Measurements from ENCODE around the gene TAF11L12.
"Not testable (repeated sequence)": the region's sequence is repeated elsewhere in the genome, so short reads cannot be mapped to it uniquely, and the experiment has no call there.

Gene TAF11L12

DNA sequence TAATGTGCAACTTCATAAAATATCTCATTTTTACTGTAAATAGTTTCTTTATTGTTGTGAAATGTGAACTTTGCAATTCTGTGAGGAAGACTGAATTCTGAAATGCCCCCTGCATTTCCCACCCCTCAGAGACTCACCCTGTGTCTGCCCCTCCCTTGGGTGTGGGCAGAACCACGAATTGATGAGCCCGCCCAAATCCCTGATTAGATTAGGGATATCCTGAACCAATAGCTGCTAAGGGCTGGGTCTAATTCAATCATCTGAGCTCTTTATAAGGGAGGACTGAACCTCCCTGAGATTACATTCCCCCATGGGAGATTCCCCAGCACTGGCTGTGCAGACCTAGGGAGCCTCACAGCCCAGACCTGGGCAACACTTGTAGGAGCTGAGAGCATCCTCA is at the start of gene TAF11L12:
TSS of gene TAF11L12 (plus strand) at position 301 of the 400 bp plus-strand sequence.
- not testable (repeated sequence) for H3K4me3 ChIP-seq (ENCODE audit: low read length); H3K27ac ChIP-seq (ENCODE audit: low read depth, low read length); H3K9me3 ChIP-seq (ENCODE audit: control insufficient read depth, insufficient read depth, low read length); H3K79me2 ChIP-seq (ENCODE audit: control insufficient read depth, low read length); H3F3A ChIP-seq (ENCODE audit: control insufficient read depth, insufficient read depth); H3K36me3 ChIP-seq (ENCODE audit: control insufficient read depth, low read length); H3K4me1 ChIP-seq (ENCODE audit: control insufficient read depth, low read length); H3K27me3 ChIP-seq (ENCODE audit: control insufficient read depth, low read length); H3K9me2 ChIP-seq (replicated peaks; ENCODE audit: control insufficient read depth, low read length); H3K4me2 ChIP-seq (ENCODE audit: low read length); H4K20me1 ChIP-seq (ENCODE audit: control insufficient read depth, insufficient read depth, low read depth, low read length)

DNA sequence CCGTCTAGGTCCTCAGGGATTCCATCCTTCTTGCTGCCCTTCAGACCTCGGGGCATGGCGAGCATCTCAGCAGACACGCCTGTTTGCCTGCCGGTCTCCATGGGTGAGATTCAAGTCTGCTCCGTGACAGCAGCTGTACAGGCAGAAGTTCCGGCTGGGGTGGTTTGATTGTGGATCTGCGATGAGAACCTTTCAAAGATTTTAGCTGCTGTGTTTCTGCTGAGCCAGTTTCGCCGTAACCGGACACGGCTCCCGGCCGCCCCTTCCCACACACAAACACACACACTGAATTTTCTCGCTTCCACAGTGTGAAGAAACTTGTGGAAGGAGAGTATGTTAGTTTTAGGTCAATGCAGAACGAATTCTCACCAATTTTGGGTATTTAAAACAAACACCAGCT is 24.5 kb upstream of the TAF11L12 start, which contains the start of gene TAF11L7:
TSS of gene TAF11L7 (minus strand) at position 101 of the 400 bp plus-strand sequence.
- H3K27me3 ChIP-seq (ENCODE audit: control insufficient read depth, low read length); H3K27ac ChIP-seq (ENCODE audit: low read depth, low read length); H3K4me1 ChIP-seq (ENCODE audit: control insufficient read depth, low read length); H3K4me2 ChIP-seq (ENCODE audit: low read length); H3K36me3 ChIP-seq (ENCODE audit: control insufficient read depth, low read length); H3K4me3 ChIP-seq (ENCODE audit: low read length); H3K9me2 ChIP-seq (replicated peaks; ENCODE audit: control insufficient read depth, low read length); H3K9me3 ChIP-seq (ENCODE audit: control insufficient read depth, insufficient read depth, low read length); H3F3A ChIP-seq (ENCODE audit: control insufficient read depth, insufficient read depth); H4K20me1 ChIP-seq (ENCODE audit: control insufficient read depth, insufficient read depth, low read depth, low read length); H3K79me2 ChIP-seq (ENCODE audit: control insufficient read depth, low read length): not testable (repeated sequence)

DNA sequence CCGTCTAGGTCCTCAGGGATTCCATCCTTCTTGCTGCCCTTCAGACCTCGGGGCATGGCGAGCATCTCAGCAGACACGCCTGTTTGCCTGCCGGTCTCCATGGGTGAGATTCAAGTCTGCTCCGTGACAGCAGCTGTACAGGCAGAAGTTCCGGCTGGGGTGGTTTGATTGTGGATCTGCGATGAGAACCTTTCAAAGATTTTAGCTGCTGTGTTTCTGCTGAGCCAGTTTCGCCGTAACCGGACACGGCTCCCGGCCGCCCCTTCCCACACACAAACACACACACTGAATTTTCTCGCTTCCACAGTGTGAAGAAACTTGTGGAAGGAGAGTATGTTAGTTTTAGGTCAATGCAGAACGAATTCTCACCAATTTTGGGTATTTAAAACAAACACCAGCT is 19.3 kb upstream of the TAF11L12 start, which contains the start of gene TAF11L8:
TSS of gene TAF11L8 (minus strand) at position 101 of the 400 bp plus-strand sequence.
- not testable (repeated sequence) for H3K9me3 ChIP-seq (ENCODE audit: control insufficient read depth, insufficient read depth, low read length); H3K9me2 ChIP-seq (replicated peaks; ENCODE audit: control insufficient read depth, low read length); H4K20me1 ChIP-seq (ENCODE audit: control insufficient read depth, insufficient read depth, low read depth, low read length); H3K27ac ChIP-seq (ENCODE audit: low read depth, low read length); H3K79me2 ChIP-seq (ENCODE audit: control insufficient read depth, low read length); H3K27me3 ChIP-seq (ENCODE audit: control insufficient read depth, low read length); H3K4me3 ChIP-seq (ENCODE audit: low read length); H3F3A ChIP-seq (ENCODE audit: control insufficient read depth, insufficient read depth); H3K36me3 ChIP-seq (ENCODE audit: control insufficient read depth, low read length); H3K4me2 ChIP-seq (ENCODE audit: low read length); H3K4me1 ChIP-seq (ENCODE audit: control insufficient read depth, low read length)

DNA sequence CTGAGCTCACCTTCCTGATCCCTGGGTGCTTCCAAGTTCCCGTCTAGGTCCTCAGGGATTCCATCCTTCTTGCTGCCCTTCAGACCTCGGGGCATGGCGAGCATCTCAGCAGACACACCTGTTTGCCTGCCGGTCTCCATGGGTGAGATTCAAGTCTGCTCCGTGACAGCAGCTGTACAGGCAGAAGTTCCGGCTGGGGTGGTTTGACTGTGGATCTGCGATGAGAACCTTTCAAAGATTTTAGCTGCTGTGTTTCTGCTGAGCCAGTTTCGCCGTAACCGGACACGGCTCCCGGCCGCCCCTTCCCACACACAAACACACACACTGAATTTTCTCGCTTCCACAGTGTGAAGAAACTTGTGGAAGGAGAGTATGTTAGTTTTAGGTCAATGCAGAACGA is 15.9 kb upstream of the TAF11L12 start, which contains the start of gene TAF11L9:
TSS of gene TAF11L9 (minus strand) at position 140 of the 400 bp plus-strand sequence.
- H3K4me3 ChIP-seq (ENCODE audit: low read length); H3K27me3 ChIP-seq (ENCODE audit: control insufficient read depth, low read length); H3K27ac ChIP-seq (ENCODE audit: low read depth, low read length); H3K9me2 ChIP-seq (replicated peaks; ENCODE audit: control insufficient read depth, low read length); H4K20me1 ChIP-seq (ENCODE audit: control insufficient read depth, insufficient read depth, low read depth, low read length); H3K79me2 ChIP-seq (ENCODE audit: control insufficient read depth, low read length); H3K4me1 ChIP-seq (ENCODE audit: control insufficient read depth, low read length); H3F3A ChIP-seq (ENCODE audit: control insufficient read depth, insufficient read depth); H3K4me2 ChIP-seq (ENCODE audit: low read length); H3K36me3 ChIP-seq (ENCODE audit: control insufficient read depth, low read length); H3K9me3 ChIP-seq (ENCODE audit: control insufficient read depth, insufficient read depth, low read length): not testable (repeated sequence)

DNA sequence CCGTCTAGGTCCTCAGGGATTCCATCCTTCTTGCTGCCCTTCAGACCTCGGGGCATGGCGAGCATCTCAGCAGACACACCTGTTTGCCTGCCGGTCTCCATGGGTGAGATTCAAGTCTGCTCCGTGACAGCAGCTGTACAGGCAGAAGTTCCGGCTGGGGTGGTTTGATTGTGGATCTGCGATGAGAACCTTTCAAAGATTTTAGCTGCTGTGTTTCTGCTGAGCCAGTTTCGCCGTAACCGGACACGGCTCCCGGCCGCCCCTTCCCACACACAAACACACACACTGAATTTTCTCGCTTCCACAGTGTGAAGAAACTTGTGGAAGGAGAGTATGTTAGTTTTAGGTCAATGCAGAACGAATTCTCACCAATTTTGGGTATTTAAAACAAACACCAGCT is 12.5 kb upstream of the TAF11L12 start, which contains the start of gene TAF11L10:
TSS of gene TAF11L10 (minus strand) at position 101 of the 400 bp plus-strand sequence.
- not testable (repeated sequence) for H4K20me1 ChIP-seq (ENCODE audit: control insufficient read depth, insufficient read depth, low read depth, low read length); H3K9me3 ChIP-seq (ENCODE audit: control insufficient read depth, insufficient read depth, low read length); H3F3A ChIP-seq (ENCODE audit: control insufficient read depth, insufficient read depth); H3K36me3 ChIP-seq (ENCODE audit: control insufficient read depth, low read length); H3K4me1 ChIP-seq (ENCODE audit: control insufficient read depth, low read length); H3K9me2 ChIP-seq (replicated peaks; ENCODE audit: control insufficient read depth, low read length); H3K4me2 ChIP-seq (ENCODE audit: low read length); H3K27ac ChIP-seq (ENCODE audit: low read depth, low read length); H3K4me3 ChIP-seq (ENCODE audit: low read length); H3K27me3 ChIP-seq (ENCODE audit: control insufficient read depth, low read length); H3K79me2 ChIP-seq (ENCODE audit: control insufficient read depth, low read length)

DNA sequence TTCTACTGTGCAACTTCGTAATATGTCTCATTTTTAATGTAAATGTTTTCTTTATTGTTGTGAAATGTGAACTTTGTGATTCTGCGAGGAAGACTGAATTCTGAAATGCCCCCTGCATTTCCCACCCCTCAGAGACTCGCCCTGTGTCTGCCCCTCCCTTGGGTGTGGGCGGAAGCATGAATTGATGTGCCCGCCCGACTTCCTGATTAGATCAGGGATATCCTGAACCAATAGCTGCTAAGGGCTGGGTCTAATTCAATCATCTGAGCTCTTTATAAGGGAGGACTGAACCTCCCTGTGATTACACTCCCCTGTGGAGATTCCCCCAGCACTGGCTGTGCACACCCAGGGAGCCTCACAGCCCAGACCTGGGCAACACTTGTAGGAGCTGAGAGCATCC is 6.3 kb upstream of the TAF11L12 start, which contains the start of gene TAF11L11:
TSS of gene TAF11L11 (plus strand) at position 304 of the 400 bp plus-strand sequence.
- H3K9me3 ChIP-seq (ENCODE audit: control insufficient read depth, insufficient read depth, low read length); H3K4me1 ChIP-seq (ENCODE audit: control insufficient read depth, low read length); H3F3A ChIP-seq (ENCODE audit: control insufficient read depth, insufficient read depth); H3K9me2 ChIP-seq (replicated peaks; ENCODE audit: control insufficient read depth, low read length); H3K4me3 ChIP-seq (ENCODE audit: low read length); H3K36me3 ChIP-seq (ENCODE audit: control insufficient read depth, low read length); H3K27ac ChIP-seq (ENCODE audit: low read depth, low read length); H3K4me2 ChIP-seq (ENCODE audit: low read length); H3K79me2 ChIP-seq (ENCODE audit: control insufficient read depth, low read length); H4K20me1 ChIP-seq (ENCODE audit: control insufficient read depth, insufficient read depth, low read depth, low read length); H3K27me3 ChIP-seq (ENCODE audit: control insufficient read depth, low read length): not testable (repeated sequence)

All from DOHH2 (cell line).